GM23248 (cell line): Measurements from ENCODE around the gene CBFA2T3. TPM values are rescaled to one million over a fixed set of nuclear protein-coding genes. Genes with fewer than 3 reads are reported as not detected.
"Not testable (repeated sequence)": the region's sequence is repeated elsewhere in the genome, so short reads cannot be mapped to it uniquely, and the experiment has no call there.

Experiments used
- DNase-seq: peaks from one replicate; pipeline ENCODE4 v3.0.0-alpha.2; 2015
- H2AFZ ChIP-seq: fragments of 200-600 bp; sonication (generic); 2 replicates; pipeline ENCODE4 v1.6.1; 2016; ENCODE audit warnings: antibody characterized with exemption
- H3F3A ChIP-seq: fragments of 200-600 bp; sonication (generic); 2 replicates; pipeline ENCODE4 v1.6.1; 2016; ENCODE audit warnings: mild to moderate bottlenecking, antibody characterized with exemption, mixed run types; ENCODE audit not compliant: insufficient read depth
- H3K27ac ChIP-seq: fragments of 200-600 bp; sonication (generic); 2 replicates; pipeline ENCODE4 v1.5.1; 2016; ENCODE audit warnings: mild to moderate bottlenecking
- H3K27me3 ChIP-seq: fragments of 200-600 bp; sonication (generic); replicated peaks from 2 replicates; pipeline ENCODE4 v1.6.1; 2016; ENCODE audit warnings: mild to moderate bottlenecking; ENCODE audit not compliant: insufficient read depth
- H3K36me3 ChIP-seq: fragments of 200-600 bp; sonication (generic); 2 replicates; pipeline ENCODE4 v1.6.1; 2016; ENCODE audit warnings: low read depth, mild to moderate bottlenecking
- H3K4me1 ChIP-seq: fragments of 200-600 bp; sonication (generic); 2 replicates; pipeline ENCODE4 v1.6.1; 2016; ENCODE audit warnings: mild to moderate bottlenecking; ENCODE audit not compliant: insufficient read depth
- H3K4me2 ChIP-seq: fragments of 200-600 bp; sonication (generic); one replicate; pipeline ENCODE4 v1.6.1; 2016; ENCODE audit warnings: mild to moderate bottlenecking; ENCODE audit not compliant: unreplicated experiment
- H3K4me3 ChIP-seq: fragments of 200-600 bp; sonication (generic); 2 replicates; pipeline ENCODE4 v1.5.1; 2016; ENCODE audit warnings: mild to moderate bottlenecking
- H3K79me2 ChIP-seq: fragments of 200-600 bp; sonication (generic); 2 replicates; pipeline ENCODE4 v1.6.1; 2016; ENCODE audit warnings: mild to moderate bottlenecking; ENCODE audit not compliant: insufficient read depth
- H3K9ac ChIP-seq: fragments of 200-600 bp; sonication (generic); 2 replicates; pipeline ENCODE4 v1.6.1; 2016; ENCODE audit warnings: mild to moderate bottlenecking
- H3K9me2 ChIP-seq: fragments of 200-600 bp; sonication (generic); 2 replicates; pipeline ENCODE4 v1.6.1; 2016; ENCODE audit warnings: mixed run types, mild to moderate bottlenecking, moderate library complexity; ENCODE audit not compliant: insufficient read depth
- H3K9me3 ChIP-seq: fragments of 200-600 bp; sonication (generic); one replicate; pipeline ENCODE4 v1.6.1; 2017; ENCODE audit warnings: low read depth
- H4K20me1 ChIP-seq: fragments of 200-600 bp; sonication (generic); 2 replicates; pipeline ENCODE4 v1.6.0; 2016; ENCODE audit not compliant: insufficient read depth
- EZH2 ChIP-seq: fragments of 200-600 bp; sonication (generic); IDR thresholded peaks from 2 replicates; pipeline ENCODE4 v1.6.1; 2018; ENCODE audit warnings: antibody characterized with exemption, mild to moderate bottlenecking; ENCODE audit not compliant: insufficient read depth, poor library complexity, severe bottlenecking
- EZH2phosphoT487 ChIP-seq: fragments of 200-600 bp; sonication (generic); IDR thresholded peaks from 2 replicates; pipeline ENCODE4 v1.6.1; 2018; ENCODE audit warnings: antibody characterized with exemption, moderate library complexity, mild to moderate bottlenecking, low read depth; ENCODE audit not compliant: insufficient read depth
- WGBS, 2 experiments: methylation state at CpG; one replicate each; pipeline ENCODE4 v1.1.6; 2015 to 2017; ENCODE audit warnings: low lambda C conversion rate in 2 of 2, low coverage in 1 of 2; ENCODE audit errors: missing lambda C conversion rate in 2 of 2; 5-methylcytosine and 5-hydroxymethylcytosine counted together
- in situ Hi-C: fragments of 300-500 bp; cut with MboI; formaldehyde crosslinking; loops from 2 replicates; pipeline ENCODE4 v1.15.0; 2020
- polyA plus RNA-seq: library from polyadenylated mRNA; unstranded; fragments of >200 nt; fragmentation: Nextera tagmentation; extraction: Ambion mirVana; gene quantifications from 2 replicates; pipeline ENCODE4 v1.2.1, GENCODE V29; 2016
- total RNA-seq: library from RNA; depleted of rRNA; stranded (reverse); fragments of >200 nt; shearing (Covaris generic); gene quantifications from 2 replicates; pipeline ENCODE4 v1.2.3, GENCODE V29; 2014

CBFA2T3 gene
- total and polyA plus RNA-seq, 2 experiments from 2014 or later = not detected

- no peak overlapping the region for H3K27ac ChIP-seq
- no peak overlapping the region for H2AFZ ChIP-seq
- H3K36me3 ChIP-seq = no peaks in the 10 kb centered on the region
- no peak overlapping the region for H3K4me2 ChIP-seq
- H3K9ac ChIP-seq = no peak overlapping the region
- in situ Hi-C loops = no loop called here
- TF ChIP-seq EZH2 (peak; percentile 60), EZH2phosphoT487 (no peak)
- 39 to 48% methylated on average over 11 of the region's 11 CpGs for WGBS, 2 experiments
- peaks cover 16% of the 10 kb centered on the region for H3K27me3 ChIP-seq
- no peaks in the 10 kb centered on the region for H3K9me2 ChIP-seq
- H3F3A ChIP-seq = no peaks in the 10 kb centered on the region
- H4K20me1 ChIP-seq = no peaks in the 10 kb centered on the region
- no peak for DNase-seq
- no peaks in the 10 kb centered on the region for H3K79me2 ChIP-seq
- no peaks in the 10 kb centered on the region for H3K4me1 ChIP-seq
- H3K9me3 ChIP-seq = no peaks in the 10 kb centered on the region
- no peak overlapping the region for H3K4me3 ChIP-seq
Observed at GRCh38 chr16:89003831-89004208, 26.8 kb upstream of the CBFA2T3 start.

DNA sequence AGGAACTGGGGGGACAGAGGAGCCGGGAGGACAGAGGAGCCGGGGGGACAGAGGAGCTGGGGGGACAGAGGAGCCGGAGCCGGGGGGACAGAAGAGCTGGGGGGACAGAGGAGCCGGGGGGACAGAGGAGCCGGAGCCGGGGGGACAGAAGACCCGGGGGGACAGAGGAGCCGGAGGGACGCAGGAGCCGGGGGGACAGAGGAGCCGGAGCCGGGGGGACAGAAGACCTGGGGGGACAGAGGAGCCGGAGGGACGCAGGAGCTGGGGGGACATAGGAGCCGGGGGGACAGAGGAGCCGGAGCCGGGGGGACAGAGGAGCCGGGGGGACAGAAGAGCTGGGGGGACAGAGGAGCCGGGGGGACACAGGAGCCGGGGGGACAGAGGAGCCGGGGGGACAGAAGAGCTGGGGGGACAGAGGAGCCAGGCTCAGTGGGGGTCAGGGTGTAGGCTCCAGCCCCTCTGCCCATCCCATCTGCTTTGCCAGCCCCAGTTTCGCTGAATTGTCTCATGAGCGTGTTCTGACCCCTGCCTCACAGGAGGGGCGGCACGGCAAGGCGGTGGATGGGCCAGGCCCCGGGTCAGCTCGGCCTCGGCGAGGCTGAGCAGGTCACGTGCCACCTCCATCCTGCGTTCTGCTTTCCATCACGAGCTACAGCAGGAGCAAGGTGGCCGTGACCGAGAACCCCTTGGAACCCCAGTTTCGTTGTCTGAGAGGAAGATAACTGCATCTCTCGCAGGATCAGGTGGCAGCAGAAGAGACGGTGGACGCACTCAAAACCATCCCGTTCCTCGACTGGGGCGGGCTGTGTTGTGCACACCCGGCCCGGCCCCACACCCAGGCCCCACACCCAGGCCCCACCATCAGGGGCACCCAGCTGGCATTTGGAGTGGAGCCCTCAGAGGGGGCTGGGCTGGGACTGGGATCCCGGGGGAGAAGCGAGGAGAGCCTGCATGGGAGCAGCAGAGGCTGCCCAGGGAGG lies 26.1 kb upstream of the CBFA2T3 start:
- Histone ChIP-seq H3K4me1 (no peaks in the 10 kb centered on the region), H3K4me3 (no peak overlapping the region), H3K27ac (no peak overlapping the region), H3F3A (no peaks in the 10 kb centered on the region), H3K9ac (no peak overlapping the region), H3K79me2 (no peaks in the 10 kb centered on the region), H3K9me3 (no peaks in the 10 kb centered on the region), H4K20me1 (no peaks in the 10 kb centered on the region), H3K9me2 (no peaks in the 10 kb centered on the region), H3K27me3 (peaks cover 16% of the 10 kb centered on the region), H3K36me3 (no peaks in the 10 kb centered on the region), H2AFZ (no peak overlapping the region), H3K4me2 (no peak overlapping the region)
- DNase-seq = no peak
- TF ChIP-seq EZH2 = no peak
- WGBS, 2 experiments = 23 to 49% methylated on average over 24 to 47 of the region's 47 CpGs
- in situ Hi-C loops = no loop called here

DNA sequence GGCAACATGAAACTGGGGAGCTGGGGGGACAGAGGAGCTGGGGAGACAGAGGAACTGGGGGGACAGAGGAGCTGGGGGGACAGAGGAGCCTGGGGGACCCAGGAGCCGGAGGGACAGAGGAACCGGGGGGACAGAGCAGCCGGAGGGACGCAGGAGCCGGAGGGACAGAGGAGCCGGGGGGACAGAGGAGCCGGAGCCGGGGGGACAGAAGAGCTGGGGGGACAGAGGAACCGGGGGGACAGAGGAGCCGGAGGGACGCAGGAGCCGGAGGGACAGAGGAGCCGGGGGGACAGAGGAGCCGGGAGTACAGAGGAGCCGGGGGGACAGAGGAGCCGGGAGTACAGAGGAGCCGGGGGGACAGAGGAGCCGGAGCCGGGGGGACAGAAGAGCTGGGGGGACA lies 25.1 kb upstream of the CBFA2T3 start:
- H3K4me3 ChIP-seq, H2AFZ ChIP-seq, H3K79me2 ChIP-seq, H4K20me1 ChIP-seq, H3K9me3 ChIP-seq, H3K9me2 ChIP-seq, H3K9ac ChIP-seq, H3K4me1 ChIP-seq, H3F3A ChIP-seq, H3K36me3 ChIP-seq, H3K4me2 ChIP-seq, in situ Hi-C loops, H3K27ac ChIP-seq, DNase-seq: not testable (repeated sequence)
- peaks cover 16% of the 10 kb centered on the region for H3K27me3 ChIP-seq
- WGBS, 2 experiments = 79% methylated on average over 19 of the region's 19 CpGs; no CpG with 5 or more reads in 1 of the 2 experiments

- Histone ChIP-seq H3K36me3 (no peaks in the 10 kb centered on the region), H3K9ac (no peak overlapping the region), H4K20me1 (no peaks in the 10 kb centered on the region), H3K4me2 (no peak overlapping the region), H2AFZ (no peak overlapping the region), H3K27me3 (peaks cover 16% of the 10 kb centered on the region), H3K9me2 (no peaks in the 10 kb centered on the region), H3K4me1 (no peaks in the 10 kb centered on the region), H3F3A (no peaks in the 10 kb centered on the region), H3K4me3 (no peak overlapping the region), H3K79me2 (no peaks in the 10 kb centered on the region), H3K27ac (no peak overlapping the region), H3K9me3 (no peaks in the 10 kb centered on the region)
- TF ChIP-seq EZH2phosphoT487 (no peak), EZH2 (no peak)
- no peak for DNase-seq
- WGBS, 2 experiments = 40 to 52% methylated on average over 29 to 30 of the region's 30 CpGs
- in situ Hi-C loops = no loop called here
Observed at GRCh38 chr16:89001117-89002027, 24.4 kb upstream of the CBFA2T3 start.
